ENCODE results near the gene PTMS. TPM values are rescaled to one million over a fixed set of nuclear protein-coding genes. Genes with fewer than 3 reads are reported as not detected.

The PTMS gene
- total and polyA plus RNA-seq, 3 donors from 2014 or later = 53.4 to 185 (median 64.3) TPM

DNA sequence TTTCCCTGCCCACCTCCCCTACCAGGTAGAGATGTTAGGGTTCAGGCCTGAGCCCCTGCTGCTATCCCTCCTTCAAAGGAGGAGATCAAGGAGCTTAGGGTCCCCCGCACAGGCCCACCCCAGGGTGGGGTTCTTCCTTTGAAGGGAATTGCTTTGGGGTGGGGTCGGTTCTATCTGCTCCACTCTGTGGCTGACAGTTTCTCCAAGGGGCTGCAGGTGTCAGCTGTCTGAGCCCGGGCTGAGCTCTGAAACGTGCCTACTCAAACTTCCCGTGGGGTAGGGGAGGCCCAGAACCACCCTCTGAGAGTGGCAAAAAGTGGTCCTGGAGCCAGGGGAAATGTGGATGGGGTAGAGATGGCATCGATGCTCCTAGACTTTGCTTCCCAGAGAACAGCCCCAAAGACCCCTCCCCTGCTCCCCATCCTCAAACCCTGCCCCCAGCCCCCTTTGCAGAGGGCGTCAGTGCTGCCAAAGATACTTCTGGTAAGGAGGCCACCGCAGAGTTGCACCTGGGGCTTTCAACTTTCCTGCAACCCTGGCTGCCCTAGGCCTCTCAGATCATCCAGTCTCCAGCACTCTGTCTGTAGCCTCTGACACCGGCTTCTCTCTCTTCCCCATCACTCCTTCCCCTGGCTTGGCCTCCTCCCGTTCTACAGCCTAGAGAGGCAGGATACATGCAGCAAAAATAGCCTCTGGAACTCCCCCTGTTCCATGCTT lies 16.8 kb downstream of the PTMS start:
- Histone ChIP-seq H3K36me3 (ENCODE audit: low read depth, missing control alignments) (no peaks in the 10 kb centered on the region), H3K4me3 (no peak overlapping the region), H3K27me3 (no peaks in the 10 kb centered on the region), H3K27ac (no peak overlapping the region), H3K9me3 (no peaks in the 10 kb centered on the region), H3K4me1 (peaks cover 17% of the 10 kb centered on the region)
- DNase-seq = no peak
- no peak for TF ChIP-seq POLR2A (IDR thresholded peaks at IDR 0.05)
- TF ChIP-seq, protein P1, sequence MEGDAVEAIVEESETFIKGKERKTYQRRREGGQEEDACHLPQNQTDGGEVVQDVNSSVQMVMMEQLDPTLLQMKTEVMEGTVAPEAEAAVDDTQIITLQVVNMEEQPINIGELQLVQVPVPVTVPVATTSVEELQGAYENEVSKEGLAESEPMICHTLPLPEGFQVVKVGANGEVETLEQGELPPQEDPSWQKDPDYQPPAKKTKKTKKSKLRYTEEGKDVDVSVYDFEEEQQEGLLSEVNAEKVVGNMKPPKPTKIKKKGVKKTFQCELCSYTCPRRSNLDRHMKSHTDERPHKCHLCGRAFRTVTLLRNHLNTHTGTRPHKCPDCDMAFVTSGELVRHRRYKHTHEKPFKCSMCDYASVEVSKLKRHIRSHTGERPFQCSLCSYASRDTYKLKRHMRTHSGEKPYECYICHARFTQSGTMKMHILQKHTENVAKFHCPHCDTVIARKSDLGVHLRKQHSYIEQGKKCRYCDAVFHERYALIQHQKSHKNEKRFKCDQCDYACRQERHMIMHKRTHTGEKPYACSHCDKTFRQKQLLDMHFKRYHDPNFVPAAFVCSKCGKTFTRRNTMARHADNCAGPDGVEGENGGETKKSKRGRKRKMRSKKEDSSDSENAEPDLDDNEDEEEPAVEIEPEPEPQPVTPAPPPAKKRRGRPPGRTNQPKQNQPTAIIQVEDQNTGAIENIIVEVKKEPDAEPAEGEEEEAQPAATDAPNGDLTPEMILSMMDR (IDR thresholded peaks at IDR 0.05) = no peak
- intact Hi-C loops (cut with DNase I; ENCODE audit: low total_unique reads) = no loop called here
- 87 to 88% methylated on average over 6 to 10 of the region's 10 CpGs for WGBS, 2 donors

DNA sequence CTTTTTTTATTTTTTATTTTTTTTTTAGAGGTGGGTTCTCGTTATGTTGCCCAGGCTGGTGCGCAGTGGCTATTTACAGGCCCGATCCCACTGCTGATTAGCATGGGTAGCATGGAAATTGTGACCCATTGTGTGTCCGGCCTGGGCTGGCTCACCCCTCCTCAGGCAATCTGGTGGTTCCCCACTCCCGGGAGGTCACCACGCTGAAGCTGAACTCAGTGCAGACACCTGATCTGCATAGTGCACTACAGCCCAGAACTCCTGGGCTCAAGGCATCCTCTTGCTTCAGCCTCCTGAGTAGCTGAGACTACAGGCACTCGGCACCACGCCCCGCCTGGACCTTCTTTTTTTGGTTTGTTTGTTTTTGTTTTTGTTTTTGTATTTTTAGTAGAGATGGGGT lies 17.7 kb downstream of the PTMS start:
- no peak for TF ChIP-seq POLR2A (IDR thresholded peaks at IDR 0.05)
- TF ChIP-seq, protein P1 (IDR thresholded peaks at IDR 0.05) = no peak
- intact Hi-C loops (cut with DNase I; ENCODE audit: low total_unique reads) = no loop called here
- WGBS, 2 donors = 95 to 96% methylated on average over 9 of the region's 9 CpGs
- no peak for DNase-seq
- Histone ChIP-seq H3K9me3 (no peaks in the 10 kb centered on the region), H3K4me3 (no peak overlapping the region), H3K27me3 (no peaks in the 10 kb centered on the region), H3K4me1 (peaks cover 10% of the 10 kb centered on the region), H3K27ac (no peak overlapping the region), H3K36me3 (ENCODE audit: low read depth, missing control alignments) (no peaks in the 10 kb centered on the region)

DNA sequence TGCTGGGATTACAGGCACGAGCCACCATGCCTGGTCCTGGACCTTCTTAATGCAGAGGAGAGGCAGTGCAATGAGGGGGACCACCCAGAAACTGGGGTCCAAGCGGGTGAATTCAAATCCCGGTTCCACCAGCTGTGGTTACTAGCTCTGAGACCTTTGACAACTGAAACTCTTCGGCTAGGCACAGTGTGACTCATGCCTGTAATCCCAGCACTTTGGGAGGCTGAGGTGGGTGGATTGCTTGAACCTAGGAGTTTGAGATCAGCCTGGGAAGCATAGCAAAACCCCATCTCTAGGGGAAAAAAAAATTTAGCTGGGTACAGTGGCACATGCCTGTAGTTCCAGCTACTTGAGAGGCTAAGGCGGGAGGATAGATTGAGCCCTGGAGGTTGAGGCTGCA lies 18.1 kb downstream of the PTMS start:
- WGBS, 2 donors = 65 to 69% methylated on average over 5 of the region's 5 CpGs
- no peaks in the 10 kb centered on the region for H3K27me3 ChIP-seq
- no peak for TF ChIP-seq POLR2A (IDR thresholded peaks at IDR 0.05)
- TF ChIP-seq, protein P1 (IDR thresholded peaks at IDR 0.05) = no peak
- H3K4me1 ChIP-seq = peaks cover 7% of the 10 kb centered on the region
- no peaks in the 10 kb centered on the region for H3K36me3 ChIP-seq (ENCODE audit: low read depth, missing control alignments)
- intact Hi-C loops (cut with DNase I; ENCODE audit: low total_unique reads) = no loop called here
- no peak for DNase-seq
- no peak overlapping the region for H3K27ac ChIP-seq
- no peak overlapping the region for H3K4me3 ChIP-seq
- H3K9me3 ChIP-seq = no peaks in the 10 kb centered on the region

DNA sequence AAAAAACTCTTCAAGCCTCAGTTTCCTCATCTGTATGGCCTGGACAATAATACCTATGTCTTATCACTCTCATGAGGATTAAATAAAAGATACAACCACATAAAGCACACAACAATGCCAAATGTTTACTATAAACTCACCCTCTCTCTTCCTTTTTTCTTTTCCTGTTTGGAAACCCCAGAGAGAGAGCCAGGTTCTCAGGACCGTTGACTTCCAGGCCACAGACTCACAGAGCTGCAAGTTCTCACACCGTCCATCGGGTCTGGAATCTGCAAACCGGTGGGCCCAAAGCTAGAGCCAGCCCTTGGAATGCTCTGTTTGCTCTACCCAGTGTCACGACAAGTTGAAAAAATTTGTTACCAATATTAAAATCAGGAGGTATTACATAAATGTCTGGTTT lies 18.6 kb downstream of the PTMS start:
- no peak for DNase-seq
- WGBS, 2 donors = 75 to 77% methylated on average over 5 of the region's 5 CpGs
- H3K9me3 ChIP-seq = no peaks in the 10 kb centered on the region
- no peak overlapping the region for H3K27ac ChIP-seq
- H3K4me3 ChIP-seq = no peak overlapping the region
- no peaks in the 10 kb centered on the region for H3K27me3 ChIP-seq
- H3K4me1 ChIP-seq = peaks cover 6% of the 10 kb centered on the region
- H3K36me3 ChIP-seq (ENCODE audit: low read depth, missing control alignments) = no peaks in the 10 kb centered on the region
- intact Hi-C loops (cut with DNase I; ENCODE audit: low total_unique reads) = no loop called here
- TF ChIP-seq, protein P1 (IDR thresholded peaks at IDR 0.05) = no peak
- TF ChIP-seq POLR2A (IDR thresholded peaks at IDR 0.05) = no peak

Data from testis (tissue), 3 donors.